K562 (cell line): Measurements from ENCODE around the gene OR2D2. TPM values are rescaled to one million over a fixed set of nuclear protein-coding genes. Genes with fewer than 3 reads are reported as not detected.

Experiments
- ATAC-seq: fragments of 200-7000 bp; cut with Tn5 transposase; 3 replicates; pipeline ENCODE4 v1.9.1; 2020; ENCODE audit warnings: moderate library complexity
- BruUV-seq: library from RNA; stranded (reverse); fragments of 400-500 nt; replicated peaks from 2 replicates; lab custom pipeline; 2021; lab: Mats Ljungman, UMichigan
- CTCF ChIA-PET: fragments of 300-600 bp; formaldehyde crosslinking; extraction: SDS; loops from one replicate; lab custom pipeline; 2021; ENCODE audit warnings: low intra/inter-chr PET ratio; lab: Yijun Ruan, JAX
- POLR2A ChIA-PET: fragments of 300-600, 350-650 bp; sonication (Branson Sonifier 250); formaldehyde crosslinking; extraction: SDS; loops from one replicate; lab custom pipeline; 2021; ENCODE audit warnings: antibody characterized with exemption, inconsistent platforms; lab: Yijun Ruan, JAX
- DNase-seq, 4 experiments: peaks; one replicate each; pipeline versions ENCODE4 v3.0.0 to v3.0.0-alpha.2; 2011 to 2018; ENCODE audit warnings: low spot score in 3 of 4, mixed read lengths in 3 of 4; ENCODE audit errors: extremely low read depth in 1 of 4
- FAIRE-seq: peaks from 2 replicates; lab custom pipeline; 2011; peaks lifted over from hg19 to GRCh38; lab: Jason Lieb, UNC
- H2AFZ ChIP-seq: 2 replicates; pipeline ENCODE4 v1.6.0; 2011; ENCODE audit warnings: low read depth, low read length, control low read depth, inconsistent platforms
- H3K27ac ChIP-seq: fragments of 200-600 bp; 3 replicates; pipeline ENCODE4 v1.8.0; 2011; ENCODE audit warnings: low read depth, mild to moderate bottlenecking, control low read depth, inconsistent platforms, low read length, moderate library complexity, mixed read lengths; ENCODE audit errors: extremely low read depth
- H3K27me3 ChIP-seq, 2 experiments: fragments of 300-600 bp in 1 of 2; 2 replicates in 1 of 2; 3 replicates in 1 of 2; pipeline versions ENCODE4 v1.6.0 to v1.8.0; 2011; ENCODE audit warnings: inconsistent platforms in 2 of 2, low read length in 2 of 2, mild to moderate bottlenecking in 1 of 2, mixed read lengths in 1 of 2, moderate library complexity in 1 of 2; ENCODE audit not compliant: control insufficient read depth in 2 of 2, insufficient read depth in 2 of 2
- H3K36me3 ChIP-seq: fragments of 300-600 bp; 3 replicates; pipeline ENCODE4 v1.8.0; 2011; ENCODE audit warnings: mild to moderate bottlenecking, low read length, inconsistent platforms; ENCODE audit not compliant: control insufficient read depth, insufficient read depth
- H3K4me1 ChIP-seq, 2 experiments: fragments of 200-600 bp in 1 of 2; replicated peaks in 1 of 2; 2 replicates in 1 of 2; 3 replicates in 1 of 2; pipeline versions ENCODE4 v1.5.1 to v1.8.0; 2011; ENCODE audit warnings: inconsistent platforms in 2 of 2, low read length in 2 of 2, mild to moderate bottlenecking in 1 of 2, mixed read lengths in 1 of 2, moderate library complexity in 1 of 2; ENCODE audit not compliant: control insufficient read depth in 2 of 2, insufficient read depth in 2 of 2
- H3K4me2 ChIP-seq: 2 replicates; pipeline ENCODE4 v1.6.1; 2011; ENCODE audit warnings: low read length, control low read depth, inconsistent platforms, mixed read lengths; ENCODE audit not compliant: insufficient read depth
- H3K4me3 ChIP-seq: fragments of 200-600 bp; sonication (generic), shearing (Covaris generic); 2 replicates; pipeline ENCODE4 v1.5.1; 2016; ENCODE audit warnings: control low read depth, inconsistent platforms
- H3K79me2 ChIP-seq: fragments of 200-600 bp; 3 replicates; pipeline ENCODE4 v1.8.0; 2011; ENCODE audit warnings: low read length, inconsistent platforms; ENCODE audit not compliant: control insufficient read depth, insufficient read depth
- H3K9ac ChIP-seq, 2 experiments: 2 replicates each; pipeline versions ENCODE4 v1.6.0 to v1.6.1; 2011; ENCODE audit warnings: low read depth in 2 of 2, low read length in 2 of 2, control low read depth in 1 of 2, inconsistent platforms in 1 of 2, mild to moderate bottlenecking in 1 of 2, mixed read lengths in 1 of 2; ENCODE audit not compliant: insufficient read depth in 1 of 2
- H3K9me1 ChIP-seq: one replicate; pipeline ENCODE4 v1.6.0; 2011; ENCODE audit warnings: inconsistent platforms, mild to moderate bottlenecking, low read length, moderate library complexity; ENCODE audit not compliant: control insufficient read depth, insufficient read depth
- H3K9me3 ChIP-seq: replicated peaks from 2 replicates; pipeline ENCODE4 v1.5.1; 2011; ENCODE audit warnings: low read depth, low read length, inconsistent platforms; ENCODE audit not compliant: control insufficient read depth, insufficient read depth
- H4K20me1 ChIP-seq: replicated peaks from 2 replicates; pipeline ENCODE4 v1.6.1; 2011; ENCODE audit warnings: low read length, inconsistent platforms, mixed read lengths; ENCODE audit not compliant: control insufficient read depth, insufficient read depth
- CCAR2 ChIP-seq: fragments of 200-400 bp; formaldehyde crosslinking; IDR thresholded peaks from 2 replicates; pipeline ENCODE4 v1.6.1; 2017; ENCODE audit warnings: mild to moderate bottlenecking, low read depth, low read length
- GATA2 ChIP-seq: sonication (generic); formaldehyde crosslinking; IDR thresholded peaks from 2 replicates; pipeline ENCODE4 v1.4.0; 2020; ENCODE audit warnings: mild to moderate bottlenecking, missing genetic modification reagents
- MTA2 ChIP-seq: fragments of 450-650 bp; IDR thresholded peaks from 2 replicates; pipeline ENCODE4 v1.6.1; 2016; ENCODE audit warnings: low read depth
- MYC ChIP-seq, 2 experiments: fragments of 250-450 bp in 1 of 2; sonication (Bioruptor Pico) in 1 of 2; IDR thresholded peaks; 2 replicates each; pipeline versions ENCODE4 v1.5.1 to v1.6.1; 2012 to 2021; ENCODE audit warnings: low read depth in 2 of 2, borderline replicate concordance in 1 of 2, improper control_type of control experiment in 1 of 2, low read length in 1 of 2, mild to moderate bottlenecking in 1 of 2, moderate library complexity in 1 of 2
- NELFE ChIP-seq: IDR thresholded peaks from 2 replicates; pipeline ENCODE4 v1.6.1; 2011; ENCODE audit warnings: mild to moderate bottlenecking; ENCODE audit not compliant: insufficient read depth, insufficient read length
- POLR3G ChIP-seq: IDR thresholded peaks from 2 replicates; pipeline ENCODE4 v1.6.1; 2011; ENCODE audit not compliant: insufficient read length, insufficient replicate concordance; ENCODE audit errors: extremely low read depth
- PURB ChIP-seq: sonication (generic); formaldehyde crosslinking; IDR thresholded peaks from 2 replicates; pipeline ENCODE4 v1.9.0; 2021; ENCODE audit warnings: low read depth, mild to moderate bottlenecking, missing genetic modification reagents
- RAD51 ChIP-seq: fragments of 450-650 bp; IDR thresholded peaks from 2 replicates; pipeline ENCODE4 v1.7.1; 2016; ENCODE audit warnings: low read depth, mild to moderate bottlenecking, borderline replicate concordance
- RNF2 ChIP-seq: sonication (generic); IDR thresholded peaks from 2 replicates; pipeline ENCODE4 v1.6.1; 2016
- SAFB2 ChIP-seq: fragments of 200-400 bp; formaldehyde crosslinking; IDR thresholded peaks from 2 replicates; pipeline ENCODE4 v1.6.1; 2018; ENCODE audit warnings: borderline replicate concordance, low read length, low read depth, moderate library complexity; ENCODE audit not compliant: severe bottlenecking
- SRSF9 ChIP-seq: fragments of 200-400 bp; formaldehyde crosslinking; IDR thresholded peaks from 2 replicates; pipeline ENCODE4 v1.6.1; 2017; ENCODE audit warnings: low read depth, low read length, borderline replicate concordance
- STAG1 ChIP-seq: sonication (generic); formaldehyde crosslinking; IDR thresholded peaks from 2 replicates; pipeline ENCODE4 v1.5.0; 2020; ENCODE audit warnings: missing genetic modification reagents, borderline replicate concordance
- U2AF2 ChIP-seq: fragments of 200-400 bp; formaldehyde crosslinking; optimal IDR thresholded peaks from 2 replicates; pipeline ENCODE3; 2017; ENCODE audit warnings: low read depth, mild to moderate bottlenecking, low read length
- ZNF121 ChIP-seq: sonication (generic); formaldehyde crosslinking; conservative IDR thresholded peaks from 2 replicates; pipeline ENCODE4 v1.8.0; 2022; ENCODE audit warnings: missing genetic modification reagents
- ZSCAN32 ChIP-seq: fragments of 450-650 bp; formaldehyde crosslinking; IDR thresholded peaks from 2 replicates; pipeline ENCODE4 v1.4.0; 2020; ENCODE audit warnings: mild to moderate bottlenecking, moderate library complexity
- WGBS: fragments of 100-300 bp; shearing (Covaris generic); methylation state at CpG from one replicate; pipeline ENCODE4 v1.1.6; 2016; ENCODE audit warnings: low coverage, mixed read lengths; ENCODE audit not compliant: insufficient coverage; ENCODE audit errors: missing lambda C conversion rate; 5-methylcytosine and 5-hydroxymethylcytosine counted together
- in situ Hi-C: fragments of 300-500 bp; cut with MboI; formaldehyde crosslinking; loops from 4 replicates; pipeline ENCODE4 v1.15.0; 2018; ENCODE audit warnings: inconsistent platforms, mixed read lengths
- intact Hi-C: fragments of 100-400 bp; cut with micrococcal nuclease; formaldehyde crosslinking; loops from 2 replicates; pipeline ENCODE4 v1.14.2; 2022
- polyA plus RNA-seq, 8 experiments: library from polyadenylated mRNA; depleted of rRNA in 4 of 8; stranded (reverse) in 5 of 8; unstranded in 3 of 8; fragments of >200 nt; fragmentation: Nextera tagmentation in 2 of 8; fragmentation: Illumina TruSeq in 1 of 8; extraction: Ambion mirVana in 2 of 8; extraction: Trizol in 1 of 8; gene quantifications; 2 replicates each; pipeline versions ENCODE4 v1.2.1 to v1.2.3, GENCODE V29; 2011 to 2014; ENCODE audit warnings: inconsistent platforms in 1 of 8, missing spikeins in 1 of 8
- total RNA-seq, 7 experiments: library from RNA; depleted of rRNA in 6 of 7; stranded (reverse); fragments of >200 nt in 6 of 7; fragmentation: Illumina TruSeq in 2 of 7; extraction: Trizol in 2 of 7; gene quantifications; 2 replicates each; pipeline versions ENCODE4 v1.2.1 to v1.2.3, GENCODE V29; 2011 to 2021; ENCODE audit warnings: low replicate concordance in 1 of 7
- TF ChIP-seq, protein P1 (sequence below): IDR thresholded peaks from 3 replicates; pipeline ENCODE4 v1.6.1; 2011; ENCODE audit warnings: borderline replicate concordance, mild to moderate bottlenecking; ENCODE audit not compliant: insufficient read length, insufficient read depth
- TF ChIP-seq, protein P2 (sequence below): sonication (generic); formaldehyde crosslinking; IDR thresholded peaks from 2 replicates; pipeline ENCODE4 v1.8.0; 2023; ENCODE audit warnings: missing genetic modification reagents, mild to moderate bottlenecking, borderline replicate concordance

Gene OR2D2
- total and polyA plus RNA-seq, 9 of the 15 experiments (the other 6 are each of a cell fraction or from before 2014, with no cell fraction given) = 0.10 to 1.0 (median 0.57) TPM; not detected in 2

DNA sequence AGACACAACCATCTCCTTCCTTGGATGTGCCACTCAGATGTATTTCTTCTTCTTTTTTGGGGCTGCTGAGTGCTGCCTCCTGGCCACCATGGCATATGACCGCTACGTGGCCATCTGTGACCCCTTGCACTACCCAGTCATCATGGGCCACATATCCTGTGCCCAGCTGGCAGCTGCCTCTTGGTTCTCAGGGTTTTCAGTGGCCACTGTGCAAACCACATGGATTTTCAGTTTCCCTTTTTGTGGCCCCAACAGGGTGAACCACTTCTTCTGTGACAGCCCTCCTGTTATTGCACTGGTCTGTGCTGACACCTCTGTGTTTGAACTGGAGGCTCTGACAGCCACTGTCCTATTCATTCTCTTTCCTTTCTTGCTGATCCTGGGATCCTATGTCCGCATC lies 15.4 kb downstream of the OR2D2 start:
- Histone ChIP-seq H3K9ac (no peak overlapping the region), H3K9me3 (no peaks in the 10 kb centered on the region), H3K4me1 (no peaks in the 10 kb centered on the region), H3K4me3 (no peak overlapping the region), H3K36me3 (no peaks in the 10 kb centered on the region), H4K20me1 (no peaks in the 10 kb centered on the region), H3K27ac (no peak overlapping the region), H3K4me2 (no peak overlapping the region), H3K79me2 (no peaks in the 10 kb centered on the region), H3K27me3 (0 out of 5 replicates have a peak, but pooled peaks cover 0 to 6% of the 10 kb centered on the region in 2 experiments), H2AFZ (no peak overlapping the region), H3K9me1 (no peaks in the 10 kb centered on the region)
- FAIRE-seq (no peak), DNase-seq (no peak), ATAC-seq (no peak)
- 3% methylated on average over 3 of the region's 3 CpGs for WGBS
- no TSS peak for BruUV-seq
- CTCF ChIA-PET = no interaction called here
- intact Hi-C loops (no loop called here), in situ Hi-C loops (no loop called here)
- POLR2A ChIA-PET = interaction anchor here (1.9 kb wide), 1 partner anchor 13 kb away, joined by 10 read pairs; the partner anchor contains the start of gene OR10A2
- TF ChIP-seq RNF2 = no peak
- no peak for TF ChIP-seq U2AF2
- TF ChIP-seq SRSF9 = no peak
- TF ChIP-seq MTA2 = no peak
- TF ChIP-seq, protein P1, sequence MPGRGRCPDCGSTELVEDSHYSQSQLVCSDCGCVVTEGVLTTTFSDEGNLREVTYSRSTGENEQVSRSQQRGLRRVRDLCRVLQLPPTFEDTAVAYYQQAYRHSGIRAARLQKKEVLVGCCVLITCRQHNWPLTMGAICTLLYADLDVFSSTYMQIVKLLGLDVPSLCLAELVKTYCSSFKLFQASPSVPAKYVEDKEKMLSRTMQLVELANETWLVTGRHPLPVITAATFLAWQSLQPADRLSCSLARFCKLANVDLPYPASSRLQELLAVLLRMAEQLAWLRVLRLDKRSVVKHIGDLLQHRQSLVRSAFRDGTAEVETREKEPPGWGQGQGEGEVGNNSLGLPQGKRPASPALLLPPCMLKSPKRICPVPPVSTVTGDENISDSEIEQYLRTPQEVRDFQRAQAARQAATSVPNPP = no peak
- TF ChIP-seq SAFB2 = no peak
- no peak for TF ChIP-seq RAD51
- TF ChIP-seq GATA2 (CRISPR knock-in tag) = no peak
- no peak for TF ChIP-seq MYC (IDR thresholded peaks at IDR 0.05; ENCODE audit: low read depth, low read length)
- TF ChIP-seq MYC (CRISPR knock-in tag; IDR thresholded peaks at IDR 0.05; ENCODE audit: borderline replicate concordance, low read depth) = no peak
- TF ChIP-seq CCAR2 = no peak
- TF ChIP-seq POLR3G = no peak
- TF ChIP-seq PURB (CRISPR knock-in tag) = no peak
- TF ChIP-seq, protein P2, sequence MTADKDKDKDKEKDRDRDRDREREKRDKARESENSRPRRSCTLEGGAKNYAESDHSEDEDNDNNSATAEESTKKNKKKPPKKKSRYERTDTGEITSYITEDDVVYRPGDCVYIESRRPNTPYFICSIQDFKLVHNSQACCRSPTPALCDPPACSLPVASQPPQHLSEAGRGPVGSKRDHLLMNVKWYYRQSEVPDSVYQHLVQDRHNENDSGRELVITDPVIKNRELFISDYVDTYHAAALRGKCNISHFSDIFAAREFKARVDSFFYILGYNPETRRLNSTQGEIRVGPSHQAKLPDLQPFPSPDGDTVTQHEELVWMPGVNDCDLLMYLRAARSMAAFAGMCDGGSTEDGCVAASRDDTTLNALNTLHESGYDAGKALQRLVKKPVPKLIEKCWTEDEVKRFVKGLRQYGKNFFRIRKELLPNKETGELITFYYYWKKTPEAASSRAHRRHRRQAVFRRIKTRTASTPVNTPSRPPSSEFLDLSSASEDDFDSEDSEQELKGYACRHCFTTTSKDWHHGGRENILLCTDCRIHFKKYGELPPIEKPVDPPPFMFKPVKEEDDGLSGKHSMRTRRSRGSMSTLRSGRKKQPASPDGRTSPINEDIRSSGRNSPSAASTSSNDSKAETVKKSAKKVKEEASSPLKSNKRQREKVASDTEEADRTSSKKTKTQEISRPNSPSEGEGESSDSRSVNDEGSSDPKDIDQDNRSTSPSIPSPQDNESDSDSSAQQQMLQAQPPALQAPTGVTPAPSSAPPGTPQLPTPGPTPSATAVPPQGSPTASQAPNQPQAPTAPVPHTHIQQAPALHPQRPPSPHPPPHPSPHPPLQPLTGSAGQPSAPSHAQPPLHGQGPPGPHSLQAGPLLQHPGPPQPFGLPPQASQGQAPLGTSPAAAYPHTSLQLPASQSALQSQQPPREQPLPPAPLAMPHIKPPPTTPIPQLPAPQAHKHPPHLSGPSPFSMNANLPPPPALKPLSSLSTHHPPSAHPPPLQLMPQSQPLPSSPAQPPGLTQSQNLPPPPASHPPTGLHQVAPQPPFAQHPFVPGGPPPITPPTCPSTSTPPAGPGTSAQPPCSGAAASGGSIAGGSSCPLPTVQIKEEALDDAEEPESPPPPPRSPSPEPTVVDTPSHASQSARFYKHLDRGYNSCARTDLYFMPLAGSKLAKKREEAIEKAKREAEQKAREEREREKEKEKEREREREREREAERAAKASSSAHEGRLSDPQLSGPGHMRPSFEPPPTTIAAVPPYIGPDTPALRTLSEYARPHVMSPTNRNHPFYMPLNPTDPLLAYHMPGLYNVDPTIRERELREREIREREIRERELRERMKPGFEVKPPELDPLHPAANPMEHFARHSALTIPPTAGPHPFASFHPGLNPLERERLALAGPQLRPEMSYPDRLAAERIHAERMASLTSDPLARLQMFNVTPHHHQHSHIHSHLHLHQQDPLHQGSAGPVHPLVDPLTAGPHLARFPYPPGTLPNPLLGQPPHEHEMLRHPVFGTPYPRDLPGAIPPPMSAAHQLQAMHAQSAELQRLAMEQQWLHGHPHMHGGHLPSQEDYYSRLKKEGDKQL (CRISPR knock-in tag) = no peak
- TF ChIP-seq ZSCAN32 (CRISPR knock-in tag) = no peak
- TF ChIP-seq NELFE = no peak
- TF ChIP-seq ZNF121 (CRISPR knock-in tag) = no peak
- no peak for TF ChIP-seq STAG1 (CRISPR knock-in tag)
